H1 (cell line): ENCODE results near the gene SPACDR.

Experiments
- BACH1 ChIP-seq: IDR thresholded peaks from 2 replicates; pipeline ENCODE4 v1.6.1; 2012; ENCODE audit warnings: low read length, improper control_type of control experiment
- CEBPB ChIP-seq: IDR thresholded peaks from 2 replicates; pipeline ENCODE4 v1.6.1; 2012; ENCODE audit warnings: low read depth, low read length
- FOSL1 ChIP-seq: IDR thresholded peaks from 2 replicates; pipeline ENCODE4 v1.6.1; 2011; ENCODE audit warnings: mild to moderate bottlenecking, low read depth, low read length, moderate library complexity; ENCODE audit not compliant: insufficient read depth
- GABPA ChIP-seq: IDR thresholded peaks from 2 replicates; pipeline ENCODE4 v1.6.1; 2011; ENCODE audit warnings: mild to moderate bottlenecking, low read length, moderate library complexity, borderline replicate concordance; ENCODE audit not compliant: insufficient read depth
- MAX ChIP-seq: IDR thresholded peaks from 2 replicates; pipeline ENCODE4 v1.6.1; 2012; ENCODE audit warnings: inconsistent platforms
- POLR2A ChIP-seq, 2 experiments: IDR thresholded peaks; 1 replicate in 1 of 2; 2 replicates in 1 of 2; pipeline ENCODE4 v1.6.1; 2011; ENCODE audit warnings: low read depth in 2 of 2, low read length in 2 of 2, mild to moderate bottlenecking in 2 of 2; ENCODE audit errors: control extremely low read depth in 1 of 2
- POLR2AphosphoS5 ChIP-seq: IDR thresholded peaks from 2 replicates; pipeline ENCODE4 v1.6.1; 2011; ENCODE audit warnings: low read depth, low read length
- RXRA ChIP-seq: IDR thresholded peaks from 2 replicates; pipeline ENCODE4 v1.6.1; 2011; ENCODE audit warnings: low read depth, mild to moderate bottlenecking, low read length, moderate library complexity; ENCODE audit not compliant: insufficient read depth
- SP1 ChIP-seq: IDR thresholded peaks from 2 replicates; pipeline ENCODE4 v1.6.1; 2011; ENCODE audit warnings: low read depth, low read length
- SUZ12 ChIP-seq: fragments of 200-600 bp; sonication (generic); IDR thresholded peaks from 2 replicates; pipeline ENCODE4 v1.6.1; 2012; ENCODE audit warnings: mild to moderate bottlenecking, inconsistent platforms, low read length, moderate library complexity, mixed read lengths
- TCF12 ChIP-seq: IDR thresholded peaks from 2 replicates; pipeline ENCODE4 v1.6.1; 2011; ENCODE audit warnings: low read depth, mild to moderate bottlenecking, low read length
- TEAD4 ChIP-seq: IDR thresholded peaks from 2 replicates; pipeline ENCODE4 v1.6.1; 2012; ENCODE audit warnings: low read depth, low read length, inconsistent platforms, mixed read lengths
- TF ChIP-seq, protein P1 (sequence below), 3 experiments: IDR thresholded peaks; 1 replicate in 2 of 3; 2 replicates in 1 of 3; pipeline versions ENCODE4 v1.5.1 to v1.6.1; 2011; ENCODE audit warnings: low read length in 3 of 3, mild to moderate bottlenecking in 3 of 3, inconsistent platforms in 2 of 3, low read depth in 1 of 3, moderate library complexity in 1 of 3; ENCODE audit not compliant: insufficient read depth in 1 of 3; ENCODE audit errors: control extremely low read depth in 1 of 3

DNA sequence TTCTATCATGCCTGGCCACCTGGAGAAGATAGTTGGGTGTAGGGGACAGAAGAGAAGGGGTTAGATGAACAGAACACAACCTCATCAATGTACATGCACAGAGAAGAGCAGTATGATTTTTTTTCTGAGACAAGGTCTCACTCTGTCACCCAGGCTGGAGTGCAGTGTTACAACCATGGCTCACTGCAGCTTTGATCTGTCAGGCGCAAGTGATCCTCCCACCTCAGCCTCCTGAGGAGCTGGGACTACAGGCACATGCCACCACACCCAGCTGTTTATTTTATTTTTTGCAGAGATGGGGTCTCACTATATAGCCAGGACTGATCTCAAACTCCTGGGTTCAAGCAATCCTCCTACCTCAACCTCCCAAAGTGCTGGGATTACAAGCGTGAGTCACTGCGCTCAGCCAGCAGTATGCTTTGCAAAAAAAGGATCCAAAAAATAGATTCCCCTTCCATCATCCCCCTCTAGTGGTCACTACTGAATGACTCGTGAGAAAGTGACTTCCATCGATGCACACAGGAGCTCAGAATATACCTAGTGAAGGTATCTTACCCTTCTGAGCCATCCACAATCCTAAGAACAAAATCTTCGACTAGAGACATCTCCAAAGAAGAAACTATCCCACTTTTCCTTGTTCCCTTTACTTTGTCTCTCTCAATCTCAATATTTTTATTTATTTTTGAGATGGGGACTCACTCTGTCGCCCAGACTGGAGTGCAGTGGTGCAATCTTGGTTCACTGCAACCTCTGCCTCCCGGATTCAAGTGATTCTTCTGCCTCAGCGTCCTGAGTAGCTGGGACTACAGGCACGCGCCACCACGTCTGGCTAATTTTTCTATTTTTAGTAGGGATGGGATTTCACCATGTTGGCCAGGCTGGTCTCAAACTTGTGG, 56.5 kb downstream of the SPACDR start:
- no peak for TF ChIP-seq CEBPB
- TF ChIP-seq, protein P1, sequence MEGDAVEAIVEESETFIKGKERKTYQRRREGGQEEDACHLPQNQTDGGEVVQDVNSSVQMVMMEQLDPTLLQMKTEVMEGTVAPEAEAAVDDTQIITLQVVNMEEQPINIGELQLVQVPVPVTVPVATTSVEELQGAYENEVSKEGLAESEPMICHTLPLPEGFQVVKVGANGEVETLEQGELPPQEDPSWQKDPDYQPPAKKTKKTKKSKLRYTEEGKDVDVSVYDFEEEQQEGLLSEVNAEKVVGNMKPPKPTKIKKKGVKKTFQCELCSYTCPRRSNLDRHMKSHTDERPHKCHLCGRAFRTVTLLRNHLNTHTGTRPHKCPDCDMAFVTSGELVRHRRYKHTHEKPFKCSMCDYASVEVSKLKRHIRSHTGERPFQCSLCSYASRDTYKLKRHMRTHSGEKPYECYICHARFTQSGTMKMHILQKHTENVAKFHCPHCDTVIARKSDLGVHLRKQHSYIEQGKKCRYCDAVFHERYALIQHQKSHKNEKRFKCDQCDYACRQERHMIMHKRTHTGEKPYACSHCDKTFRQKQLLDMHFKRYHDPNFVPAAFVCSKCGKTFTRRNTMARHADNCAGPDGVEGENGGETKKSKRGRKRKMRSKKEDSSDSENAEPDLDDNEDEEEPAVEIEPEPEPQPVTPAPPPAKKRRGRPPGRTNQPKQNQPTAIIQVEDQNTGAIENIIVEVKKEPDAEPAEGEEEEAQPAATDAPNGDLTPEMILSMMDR (IDR thresholded peaks at IDR 0.05; ENCODE audit: control extremely low read depth in 1 of 3, insufficient read depth in 1 of 3, low read depth in 1 of 3, low read length in 3 of 3): peak in 2 of 3 experiments; percentile 66 to 76; a peak in 3 of 4 replicates
- TF ChIP-seq POLR2A (IDR thresholded peaks at IDR 0.05; ENCODE audit: control extremely low read depth in 1 of 2, low read depth in 2 of 2, low read length in 2 of 2): no peak
- no peak for TF ChIP-seq TCF12
- TF ChIP-seq GABPA: no peak
- no peak for TF ChIP-seq TEAD4
- no peak for TF ChIP-seq FOSL1
- no peak for TF ChIP-seq MAX
- no peak for TF ChIP-seq SP1
- no peak for TF ChIP-seq RXRA
- TF ChIP-seq POLR2AphosphoS5: no peak
- no peak for TF ChIP-seq BACH1
- no peak for TF ChIP-seq SUZ12
